ENCODE measurements around the gene GCGR. TPM values are rescaled to one million over a fixed set of nuclear protein-coding genes. Genes with fewer than 3 reads are reported as not detected.

The GCGR gene
- polyA plus RNA-seq, 1 of the 3 experiments (the other 2 are of a cell fraction): not detected

DNA sequence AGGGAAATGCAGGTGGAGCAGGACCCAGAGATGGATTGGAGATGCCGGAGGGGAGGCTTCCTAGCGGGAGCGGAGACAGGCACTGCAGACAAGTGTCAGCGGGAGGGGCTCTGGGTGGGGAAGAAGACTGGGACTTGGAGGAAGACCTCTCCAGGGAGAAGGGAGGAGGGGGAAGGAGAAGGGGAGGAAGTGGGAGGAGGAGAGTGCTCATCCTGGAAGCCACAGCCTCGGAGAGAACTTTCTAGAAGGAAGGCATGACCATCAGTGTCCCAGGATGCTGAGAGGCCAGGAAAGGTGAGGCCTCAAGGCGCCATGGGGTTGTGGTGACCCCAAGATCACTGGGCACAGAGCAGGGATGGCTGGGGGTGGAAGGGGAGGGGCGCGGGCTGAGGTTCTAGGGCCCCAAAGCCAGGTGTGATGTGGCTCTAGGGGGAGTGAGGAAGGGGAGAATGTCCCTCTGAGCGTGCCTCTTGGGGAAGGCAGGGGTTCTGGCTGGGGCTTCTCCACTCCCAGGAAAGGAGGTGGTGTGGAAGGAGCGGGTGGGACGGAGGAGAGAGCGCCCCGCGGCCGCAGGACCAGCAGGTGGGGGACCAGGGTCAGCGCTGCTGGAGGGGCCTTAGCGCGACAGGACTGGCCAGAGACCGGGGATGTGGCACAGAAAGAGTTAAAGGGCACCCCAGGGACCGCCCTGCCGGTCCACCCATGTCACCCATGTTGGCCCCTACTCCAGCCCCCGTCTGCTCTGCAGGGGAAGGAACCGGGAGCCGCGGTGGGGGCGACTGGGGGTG is 900 bp upstream of the GCGR start:
- no peaks in the 10 kb centered on the region for H3F3A ChIP-seq (replicated peaks; ENCODE audit: insufficient read depth)
- H3K9me2 ChIP-seq: no peaks in the 10 kb centered on the region
- H3K36me3 ChIP-seq (replicated peaks in 1 of 2; ENCODE audit: control insufficient read depth in 1 of 2, insufficient read depth in 2 of 2, low read length in 1 of 2): no peaks in the 10 kb centered on the region
- H3K9ac ChIP-seq: no peak overlapping the region
- no peak overlapping the region for H3K4me2 ChIP-seq
- ChIA-PET CTCF (no interaction called here), POLR2A (no interaction called here)
- H3K4me1 ChIP-seq (ENCODE audit: control insufficient read depth in 1 of 2, insufficient read depth in 2 of 2, low read depth in 1 of 2, low read length in 1 of 2): peaks cover 0 to 6% of the 10 kb centered on the region in 2 experiments; a peak in 1 of 4 replicates
- peaks cover 88% of the 10 kb centered on the region for H3K27me3 ChIP-seq (ENCODE audit: insufficient read depth)
- H2AFZ ChIP-seq (ENCODE audit: low read depth): no peak overlapping the region
- no peak overlapping the region for H3K27ac ChIP-seq (ENCODE audit: low read depth in 2 of 2, low read length in 1 of 2)
- H3K4me3 ChIP-seq (ENCODE audit: low read depth in 2 of 2, low read length in 1 of 2): no peak overlapping the region; a peak in 1 of 4 replicates
- 17% methylated on average over 26 of the region's 26 CpGs for WGBS (ENCODE audit: low lambda C conversion rate)
- no peak for DNase-seq
- 0 out of 2 replicates have a peak, but pooled peaks cover 3% of the 10 kb centered on the region for H3K9me3 ChIP-seq
- TF ChIP-seq RXRA (IDR thresholded peaks at IDR 0.05; ENCODE audit: borderline replicate concordance, low read depth) (no peak), RAD21 (IDR thresholded peaks at IDR 0.05; ENCODE audit: low read length) (no peak), RCOR1 (IDR thresholded peaks at IDR 0.05; ENCODE audit: low read length) (no peak), YY1 (IDR thresholded peaks at IDR 0.05; ENCODE audit: low read depth) (no peak), NFIC (IDR thresholded peaks at IDR 0.05; ENCODE audit: borderline replicate concordance) (no peak), FOXJ3 (CRISPR knock-in tag; IDR thresholded peaks at IDR 0.05) (no peak), EZH2phosphoT487 (IDR thresholded peaks at IDR 0.05; ENCODE audit: borderline replicate concordance, low read depth) (no peak), USF2 (IDR thresholded peaks at IDR 0.05; ENCODE audit: borderline replicate concordance, low read depth, low read length) (no peak), CTCF (IDR thresholded peaks at IDR 0.05) (no peak), REST (IDR thresholded peaks at IDR 0.05; ENCODE audit: low read depth, low read length) (no peak), FOSL2 (IDR thresholded peaks at IDR 0.05; ENCODE audit: borderline replicate concordance, low read depth) (no peak)
- TF ChIP-seq, protein P1, sequence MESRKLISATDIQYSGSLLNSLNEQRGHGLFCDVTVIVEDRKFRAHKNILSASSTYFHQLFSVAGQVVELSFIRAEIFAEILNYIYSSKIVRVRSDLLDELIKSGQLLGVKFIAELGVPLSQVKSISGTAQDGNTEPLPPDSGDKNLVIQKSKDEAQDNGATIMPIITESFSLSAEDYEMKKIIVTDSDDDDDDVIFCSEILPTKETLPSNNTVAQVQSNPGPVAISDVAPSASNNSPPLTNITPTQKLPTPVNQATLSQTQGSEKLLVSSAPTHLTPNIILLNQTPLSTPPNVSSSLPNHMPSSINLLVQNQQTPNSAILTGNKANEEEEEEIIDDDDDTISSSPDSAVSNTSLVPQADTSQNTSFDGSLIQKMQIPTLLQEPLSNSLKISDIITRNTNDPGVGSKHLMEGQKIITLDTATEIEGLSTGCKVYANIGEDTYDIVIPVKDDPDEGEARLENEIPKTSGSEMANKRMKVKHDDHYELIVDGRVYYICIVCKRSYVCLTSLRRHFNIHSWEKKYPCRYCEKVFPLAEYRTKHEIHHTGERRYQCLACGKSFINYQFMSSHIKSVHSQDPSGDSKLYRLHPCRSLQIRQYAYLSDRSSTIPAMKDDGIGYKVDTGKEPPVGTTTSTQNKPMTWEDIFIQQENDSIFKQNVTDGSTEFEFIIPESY (IDR thresholded peaks at IDR 0.05; ENCODE audit: borderline replicate concordance, low read depth): no peak
- H3K79me2 ChIP-seq (ENCODE audit: insufficient read depth): no peaks in the 10 kb centered on the region
- no peaks in the 10 kb centered on the region for H4K20me1 ChIP-seq (ENCODE audit: insufficient read depth)

All from SK-N-SH (cell line).